HCT116 (cell line): ENCODE data around the gene GPN2. TPM values are rescaled to one million over a fixed set of nuclear protein-coding genes. Genes with fewer than 3 reads are reported as not detected.

Source experiments
- ATAC-seq: fragments of 200-7000 bp; cut with Tn5 transposase; 2 replicates; pipeline ENCODE4 v1.9.1; 2020; ENCODE audit warnings: mild to moderate bottlenecking, moderate library complexity
- BruUV-seq: library from RNA; stranded (reverse); fragments of 400-500 nt; replicated peaks from 2 replicates; lab custom pipeline; 2021; lab: Mats Ljungman, UMichigan
- CTCF ChIA-PET: fragments of 300-600 bp; sonication (Branson Sonifier 250); formaldehyde crosslinking; loops from one replicate; lab custom pipeline; 2021; ENCODE audit warnings: antibody characterized with exemption; lab: Charles Lee
- POLR2A ChIA-PET: fragments of 300-600, 350-600 bp; sonication (Branson Sonifier 250); formaldehyde crosslinking; loops from one replicate; lab custom pipeline; 2021; ENCODE audit warnings: antibody characterized with exemption; lab: Charles Lee
- RAD21 ChIA-PET, 2 experiments: fragments of 300-600 bp; sonication (Branson Sonifier 250); formaldehyde crosslinking; loops; one replicate each; lab custom pipeline; 2023; ENCODE audit warnings: low total read pairs in 2 of 2; ENCODE audit not compliant: uncharacterized antibody in 2 of 2, unreplicated experiment in 2 of 2, low non-redundant PET in 1 of 2; lab: Charles Lee
- DNase-seq: peaks from one replicate; pipeline ENCODE4 v3.0.0-alpha.2; 2010; ENCODE audit warnings: low read depth, low spot score
- H2AFZ ChIP-seq: fragments of 200-600 bp; shearing (Covaris generic), sonication (generic); 2 replicates; pipeline ENCODE4 v1.6.1; 2017; ENCODE audit warnings: low read depth, mixed run types, mixed read lengths, antibody characterized with exemption, low read length; ENCODE audit not compliant: poor library complexity, severe bottlenecking
- H3K27ac ChIP-seq: 2 replicates; pipeline ENCODE4 v1.5.1; 2012; ENCODE audit warnings: low read depth, low read length
- H3K27me3 ChIP-seq: fragments of 200-600 bp; sonication (generic); 2 replicates; pipeline ENCODE4 v1.6.1; 2016; ENCODE audit warnings: mixed run types, low read length, mixed read lengths; ENCODE audit not compliant: insufficient read depth
- H3K36me3 ChIP-seq, 2 experiments: fragments of 200-500 bp in 1 of 2; fragments of 200-600 bp in 1 of 2; sonication (Bioruptor generic) in 1 of 2; sonication (generic) in 1 of 2; 2 replicates each; pipeline versions ENCODE4 v1.5.1 to v1.6.1; 2014 to 2016; ENCODE audit warnings: low read length in 2 of 2, inconsistent platforms in 1 of 2, mixed read lengths in 1 of 2, mixed run types in 1 of 2; ENCODE audit not compliant: insufficient read depth in 2 of 2, control insufficient read depth in 1 of 2
- H3K4me1 ChIP-seq, 2 experiments: fragments of 200-600 bp in 1 of 2; sonication (generic) in 1 of 2; 2 replicates each; pipeline versions ENCODE4 v1.5.1 to v1.6.1; 2012 to 2017; ENCODE audit warnings: low read length in 2 of 2, inconsistent platforms in 1 of 2, mild to moderate bottlenecking in 1 of 2, mixed read lengths in 1 of 2, mixed run types in 1 of 2, moderate library complexity in 1 of 2; ENCODE audit not compliant: insufficient read depth in 2 of 2, control insufficient read depth in 1 of 2
- H3K4me2 ChIP-seq: fragments of 200-600 bp; sonication (generic); 2 replicates; pipeline ENCODE4 v1.6.1; 2017; ENCODE audit warnings: mixed run types, low read length, mixed read lengths
- H3K4me3 ChIP-seq, 2 experiments: fragments of 200-600 bp in 1 of 2; sonication (generic) in 1 of 2; replicated peaks in 1 of 2; 2 replicates each; pipeline ENCODE4 v1.5.1; 2011 to 2016; ENCODE audit warnings: low read length in 2 of 2, control low read depth in 1 of 2, low read depth in 1 of 2, mild to moderate bottlenecking in 1 of 2, mixed read lengths in 1 of 2, mixed run types in 1 of 2
- H3K79me2 ChIP-seq: fragments of 200-600 bp; sonication (generic); 2 replicates; pipeline ENCODE4 v1.6.1; 2017; ENCODE audit warnings: mild to moderate bottlenecking, mixed run types, low read length, moderate library complexity, mixed read lengths; ENCODE audit not compliant: insufficient read depth
- H3K9ac ChIP-seq: fragments of 200-600 bp; sonication (generic); 2 replicates; pipeline ENCODE4 v1.6.1; 2016; ENCODE audit warnings: low read length, mixed read lengths
- H3K9me2 ChIP-seq: fragments of 200-600 bp; sonication (generic), shearing (Covaris generic); 2 replicates; pipeline ENCODE4 v1.6.1; 2017; ENCODE audit warnings: mixed run types, mild to moderate bottlenecking, moderate library complexity; ENCODE audit not compliant: insufficient read depth
- H3K9me3 ChIP-seq, 2 experiments: fragments of 200-500 bp in 1 of 2; fragments of 200-600 bp in 1 of 2; sonication (Bioruptor generic) in 1 of 2; sonication (generic) in 1 of 2; 2 replicates each; pipeline ENCODE4 v1.6.1; 2014 to 2017; ENCODE audit warnings: low read length in 2 of 2, mixed read lengths in 2 of 2, inconsistent platforms in 1 of 2, low read depth in 1 of 2, mild to moderate bottlenecking in 1 of 2, mixed run types in 1 of 2, moderate library complexity in 1 of 2; ENCODE audit not compliant: control insufficient read depth in 1 of 2, insufficient read depth in 1 of 2
- H4K20me1 ChIP-seq: fragments of 200-600 bp; sonication (generic), shearing (Covaris generic); 2 replicates; pipeline ENCODE4 v1.6.1; 2017; ENCODE audit warnings: mixed run types, mild to moderate bottlenecking, moderate library complexity; ENCODE audit not compliant: insufficient read depth
- CBX3 ChIP-seq: IDR thresholded peaks from 2 replicates; pipeline ENCODE4 v1.6.1; 2012; ENCODE audit warnings: low read depth
- CTCF ChIP-seq, 3 experiments: fragments of 200-600 bp in 1 of 3; sonication (generic) in 1 of 3; IDR thresholded peaks in 2 of 3; conservative IDR thresholded peaks in 1 of 3; 2 replicates each; pipeline ENCODE4 v1.5.1; 2012 to 2017; ENCODE audit warnings: low read depth in 2 of 3, low read length in 2 of 3, antibody characterized with exemption in 1 of 3, borderline replicate concordance in 1 of 3, control low read depth in 1 of 3, mild to moderate bottlenecking in 1 of 3, mixed read lengths in 1 of 3, mixed run types in 1 of 3, moderate library complexity in 1 of 3; ENCODE audit not compliant: insufficient read depth in 1 of 3
- EZH2 ChIP-seq: fragments of 200-600 bp; sonication (generic); IDR thresholded peaks from 2 replicates; pipeline ENCODE4 v1.6.1; 2017; ENCODE audit warnings: antibody characterized with exemption, mixed run types
- FOSL1 ChIP-seq: IDR thresholded peaks from 2 replicates; pipeline ENCODE4 v1.6.1; 2012; ENCODE audit warnings: low read depth
- JUND ChIP-seq: IDR thresholded peaks from 2 replicates; pipeline ENCODE4 v1.6.1; 2012
- POLR2A ChIP-seq: IDR thresholded peaks from 2 replicates; pipeline ENCODE4 v1.7.0; 2011; ENCODE audit warnings: borderline replicate concordance; ENCODE audit not compliant: insufficient read depth, insufficient read length; ENCODE audit errors: extremely low read depth
- RAD21 ChIP-seq: IDR thresholded peaks from 2 replicates; pipeline ENCODE4 v1.6.1; 2012; ENCODE audit warnings: low read depth, mild to moderate bottlenecking
- SIN3A ChIP-seq: IDR thresholded peaks from 2 replicates; pipeline ENCODE4 v1.6.1; 2012; ENCODE audit warnings: low read depth
- TCF7L2 ChIP-seq: IDR thresholded peaks from 2 replicates; pipeline ENCODE4 v1.7.0; 2011; ENCODE audit warnings: borderline replicate concordance, inconsistent platforms; ENCODE audit not compliant: insufficient read depth, insufficient read length; ENCODE audit errors: extremely low read depth
- YY1 ChIP-seq: IDR thresholded peaks from 2 replicates; pipeline ENCODE4 v1.6.1; 2011; ENCODE audit warnings: low read length, low read depth, moderate library complexity, mild to moderate bottlenecking; ENCODE audit not compliant: insufficient replicate concordance; ENCODE audit errors: extremely low read depth
- ZBTB33 ChIP-seq: IDR thresholded peaks from 2 replicates; pipeline ENCODE4 v1.6.1; 2011; ENCODE audit warnings: mild to moderate bottlenecking, low read length, moderate library complexity; ENCODE audit not compliant: insufficient replicate concordance; ENCODE audit errors: extremely low read depth
- ZFX ChIP-seq: fragments of 450-650 bp; IDR thresholded peaks from 2 replicates; pipeline ENCODE4 v1.6.1; 2017
- ZNF274 ChIP-seq: fragments of 200-500 bp; sonication (Bioruptor generic); IDR thresholded peaks from 2 replicates; pipeline ENCODE4 v1.6.1; 2014; ENCODE audit warnings: mild to moderate bottlenecking, low read depth, low read length, inconsistent platforms
- intact Hi-C: fragments of 100-400 bp; cut with micrococcal nuclease; formaldehyde crosslinking; loops from 2 replicates; pipeline ENCODE4 v1.10.0; 2022
- total RNA-seq: library from RNA; stranded (reverse); gene quantifications from one replicate; pipeline ENCODE4 v1.2.1, GENCODE V29; 2021; ENCODE audit not compliant: unreplicated experiment
- TF ChIP-seq, protein P1 (sequence below): IDR thresholded peaks from 2 replicates; pipeline ENCODE4 v1.6.1; 2012

The GPN2 gene
- total RNA-seq, 1 experiment from 2014 or later: 37.2 TPM

DNA sequence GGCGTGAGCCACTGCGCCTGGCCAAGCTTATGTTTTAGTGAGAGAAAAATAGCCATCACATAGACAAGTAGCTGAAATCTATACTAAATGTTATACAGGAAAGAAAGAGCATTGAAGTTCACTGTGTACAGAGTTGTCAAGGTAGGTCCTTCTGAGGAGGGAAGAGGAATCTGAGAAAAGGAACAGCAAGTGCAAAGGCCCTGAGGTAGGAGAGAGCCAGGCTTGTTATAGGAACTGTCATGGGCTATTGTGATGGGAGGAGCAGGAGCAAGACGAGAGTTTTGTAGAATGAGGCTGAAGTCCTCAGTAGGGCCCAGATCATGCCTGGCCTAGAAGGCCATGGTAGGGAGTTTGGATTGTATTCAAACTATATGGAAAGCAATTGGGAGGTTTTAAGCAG lies 59.0 kb downstream of the GPN2 start:
- H3K79me2 ChIP-seq: peaks cover 54% of the 10 kb centered on the region
- H2AFZ ChIP-seq: no peak overlapping the region
- H3K9me2 ChIP-seq: no peaks in the 10 kb centered on the region
- no TSS peak for BruUV-seq
- no peaks in the 10 kb centered on the region for H3K9me3 ChIP-seq
- H3K4me3 ChIP-seq: no peak overlapping the region
- no peak overlapping the region for H3K27ac ChIP-seq
- intact Hi-C loops: no loop called here
- H3K27me3 ChIP-seq: no peaks in the 10 kb centered on the region
- ATAC-seq (no peak), DNase-seq (no peak)
- no peak overlapping the region for H3K4me2 ChIP-seq
- TF ChIP-seq EZH2 (no peak), SIN3A (no peak), ZFX (no peak), TCF7L2 (no peak)
- TF ChIP-seq, protein P1, sequence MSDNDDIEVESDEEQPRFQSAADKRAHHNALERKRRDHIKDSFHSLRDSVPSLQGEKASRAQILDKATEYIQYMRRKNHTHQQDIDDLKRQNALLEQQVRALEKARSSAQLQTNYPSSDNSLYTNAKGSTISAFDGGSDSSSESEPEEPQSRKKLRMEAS: no peak
- no peaks in the 10 kb centered on the region for H4K20me1 ChIP-seq
- H3K9ac ChIP-seq: no peak overlapping the region
- peaks cover 32 to 44% of the 10 kb centered on the region in 2 experiments for H3K36me3 ChIP-seq
- ChIA-PET CTCF (no interaction called here), RAD21 (no interaction called here), POLR2A (interaction anchor here (0.5 to 1.5 kb wide), 2 partner anchors 18 to 35 kb away, joined by 3 read pairs; no protein-coding TSS in a partner anchor)
- peaks cover 9 to 25% of the 10 kb centered on the region in 2 experiments for H3K4me1 ChIP-seq

DNA sequence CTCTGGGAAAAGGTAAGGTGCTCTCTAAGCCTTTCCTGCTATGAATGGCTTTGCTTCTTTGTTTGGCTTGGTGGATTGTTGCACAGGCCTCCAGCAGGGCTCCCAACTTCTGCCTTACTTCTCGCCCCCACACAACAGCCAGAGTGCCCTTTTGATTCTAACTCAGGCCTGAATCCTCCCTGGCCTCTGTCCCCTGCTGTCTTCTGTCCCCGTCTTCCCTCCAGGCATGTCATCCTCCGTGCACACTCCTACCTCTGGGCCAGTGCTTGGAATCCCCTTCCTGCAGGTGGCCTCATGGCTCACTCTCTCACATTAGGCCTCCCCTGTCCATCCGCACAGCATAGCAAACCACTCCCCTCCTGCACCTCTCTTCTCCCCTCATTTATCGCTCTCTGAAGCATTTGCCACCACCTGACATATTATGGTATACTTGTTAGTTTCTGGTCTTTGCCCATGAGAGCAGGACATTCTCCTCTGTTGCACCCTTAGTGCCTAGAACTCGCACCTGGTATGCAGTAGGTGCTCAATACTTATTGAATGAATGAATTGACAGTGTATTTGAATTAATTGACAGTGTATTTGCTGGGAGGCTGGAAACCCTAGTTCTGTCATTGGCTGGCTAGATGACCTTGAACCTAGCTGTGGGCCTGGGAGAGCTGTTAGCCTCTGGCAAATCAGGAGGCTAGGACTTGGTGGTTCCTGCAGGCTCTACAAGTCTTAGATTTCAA lies 60.7 kb downstream of the GPN2 start:
- Histone ChIP-seq H3K4me2 (0 out of 2 replicates have a peak overlapping the region, but pooled peaks have one; percentile 0), H3K36me3 (peaks cover 22 to 31% of the 10 kb centered on the region in 2 experiments), H2AFZ (no peak overlapping the region), H3K4me1 (peaks cover 23 to 41% of the 10 kb centered on the region in 2 experiments), H3K9ac (no peak overlapping the region), H3K9me2 (no peaks in the 10 kb centered on the region), H4K20me1 (no peaks in the 10 kb centered on the region), H3K79me2 (peaks cover 54% of the 10 kb centered on the region), H3K27me3 (no peaks in the 10 kb centered on the region), H3K9me3 (no peaks in the 10 kb centered on the region), H3K27ac (no peak overlapping the region), H3K4me3 (no peak overlapping the region)
- intact Hi-C loops: no loop called here
- ATAC-seq (no peak), DNase-seq (no peak)
- RAD21 ChIA-PET: no interaction called here
- POLR2A ChIA-PET: no interaction called here
- CTCF ChIA-PET: no interaction called here
- no TSS peak for BruUV-seq
- TF ChIP-seq CTCF (IDR thresholded peaks at IDR 0.05 in 2 of 3, conservative IDR thresholded peaks at IDR 0.05 in 1 of 3; ENCODE audit: borderline replicate concordance in 1 of 3, insufficient read depth in 1 of 3, low read depth in 2 of 3, low read length in 2 of 3) (no peak), YY1 (no peak), SIN3A (no peak), FOSL1 (no peak), POLR2A (no peak), ZBTB33 (no peak), ZFX (no peak), EZH2 (no peak), CBX3 (no peak), RAD21 (no peak), ZNF274 (no peak), TCF7L2 (no peak), JUND (no peak)
- TF ChIP-seq, protein P1: no peak
